IMR-90 (cell line): ENCODE results near the gene CXADR. TPM values are rescaled to one million over a fixed set of nuclear protein-coding genes. Genes with fewer than 3 reads are reported as not detected.

ENCODE experiments used
- ATAC-seq: fragments of 200-7000 bp; cut with Tn5 transposase; 2 replicates; pipeline ENCODE4 v1.9.1; 2020; ENCODE audit warnings: low read depth, mild to moderate bottlenecking, moderate library complexity
- BruUV-seq: library from RNA; stranded (reverse); fragments of 400-500 nt; replicated peaks from 2 replicates; lab custom pipeline; 2021; lab: Mats Ljungman, UMichigan
- CTCF ChIA-PET: fragments of 300-600 bp; formaldehyde crosslinking; extraction: SDS; loops from one replicate; lab custom pipeline; 2021; ENCODE audit warnings: antibody characterized with exemption; lab: Yijun Ruan, JAX
- POLR2A ChIA-PET: fragments of 300-600 bp; sonication (Branson Sonifier 250); formaldehyde crosslinking; loops from one replicate; lab custom pipeline; 2022; ENCODE audit warnings: antibody characterized with exemption; ENCODE audit not compliant: unreplicated experiment; lab: Charles Lee
- DNase-seq: peaks from one replicate; pipeline ENCODE4 v3.0.0; 2013
- H2AFZ ChIP-seq: replicated peaks from 2 replicates; pipeline ENCODE3; 2013; ENCODE audit warnings: low read length, mild to moderate bottlenecking; ENCODE audit not compliant: poor library complexity
- H2AK5ac ChIP-seq: 2 replicates; pipeline ENCODE4 v1.6.1; 2013; ENCODE audit warnings: low read depth, low read length, inconsistent platforms
- H2AK9ac ChIP-seq: replicated peaks from 2 replicates; pipeline ENCODE3; 2013; ENCODE audit warnings: mild to moderate bottlenecking, low read depth, low read length, moderate library complexity; ENCODE audit not compliant: poor library complexity
- H2BK120ac ChIP-seq: 2 replicates; pipeline ENCODE4 v1.6.1; 2013; ENCODE audit warnings: low read depth, low read length, inconsistent platforms
- H2BK15ac ChIP-seq: 3 replicates; pipeline ENCODE4 v1.6.1; 2013; ENCODE audit warnings: low read depth, low read length, inconsistent platforms
- H2BK20ac ChIP-seq: 2 replicates; pipeline ENCODE4 v1.6.1; 2013; ENCODE audit warnings: low read depth, mild to moderate bottlenecking, inconsistent platforms, low read length, moderate library complexity
- H2BK5ac ChIP-seq: 2 replicates; pipeline ENCODE4 v1.6.1; 2013; ENCODE audit warnings: mild to moderate bottlenecking, low read depth, low read length, inconsistent platforms; ENCODE audit not compliant: poor library complexity, severe bottlenecking
- H3K14ac ChIP-seq: replicated peaks from 2 replicates; pipeline ENCODE4 v1.6.1; 2013; ENCODE audit warnings: low read depth, low read length, inconsistent platforms
- H3K18ac ChIP-seq: 2 replicates; pipeline ENCODE4 v1.6.1; 2013; ENCODE audit warnings: low read depth, low read length, control low read depth
- H3K23ac ChIP-seq: 2 replicates; pipeline ENCODE4 v1.6.1; 2013; ENCODE audit warnings: low read depth, low read length, inconsistent platforms
- H3K27ac ChIP-seq: 2 replicates; pipeline ENCODE4 v1.5.1; 2013; ENCODE audit warnings: mild to moderate bottlenecking, control low read depth, low read length; ENCODE audit not compliant: insufficient read depth
- H3K27me3 ChIP-seq: 2 replicates; pipeline ENCODE4 v1.6.1; 2013; ENCODE audit warnings: low read length; ENCODE audit not compliant: control insufficient read depth, insufficient read depth
- H3K36me3 ChIP-seq: 2 replicates; pipeline ENCODE4 v1.6.1; 2013; ENCODE audit warnings: low read length, mixed read lengths; ENCODE audit not compliant: control insufficient read depth, insufficient read depth
- H3K4ac ChIP-seq: 2 replicates; pipeline ENCODE4 v1.6.1; 2013; ENCODE audit warnings: low read depth, low read length, inconsistent platforms
- H3K4me1 ChIP-seq: 2 replicates; pipeline ENCODE4 v1.6.1; 2013; ENCODE audit warnings: low read length, mixed read lengths; ENCODE audit not compliant: control insufficient read depth, insufficient read depth
- H3K4me2 ChIP-seq: 2 replicates; pipeline ENCODE4 v1.6.1; 2013; ENCODE audit warnings: low read depth, mild to moderate bottlenecking, control low read depth, low read length, moderate library complexity
- H3K4me3 ChIP-seq: 2 replicates; pipeline ENCODE4 v1.5.1; 2013; ENCODE audit warnings: low read depth, mild to moderate bottlenecking, control low read depth, low read length, moderate library complexity; ENCODE audit not compliant: insufficient read depth
- H3K56ac ChIP-seq: 2 replicates; pipeline ENCODE4 v1.6.1; 2013; ENCODE audit warnings: low read length, inconsistent platforms; ENCODE audit not compliant: insufficient read depth; ENCODE audit errors: extremely low read depth
- H3K79me1 ChIP-seq, 2 experiments: 2 replicates each; pipeline ENCODE4 v1.6.1; 2013; ENCODE audit warnings: low read length in 2 of 2, inconsistent platforms in 1 of 2, low read depth in 1 of 2
- H3K9ac ChIP-seq: 2 replicates; pipeline ENCODE4 v1.6.1; 2013; ENCODE audit warnings: low read depth, low read length, control low read depth
- H3K9me1 ChIP-seq: 2 replicates; pipeline ENCODE4 v1.6.1; 2013; ENCODE audit warnings: low read length, inconsistent platforms; ENCODE audit not compliant: insufficient read depth
- H3K9me3 ChIP-seq: 2 replicates; pipeline ENCODE4 v1.6.1; 2013; ENCODE audit warnings: low read length; ENCODE audit not compliant: control insufficient read depth, insufficient read depth
- H4K20me1 ChIP-seq: 2 replicates; pipeline ENCODE4 v1.6.1; 2013; ENCODE audit warnings: low read length, inconsistent platforms; ENCODE audit not compliant: insufficient read depth
- H4K5ac ChIP-seq: 2 replicates; pipeline ENCODE4 v1.6.1; 2013; ENCODE audit warnings: mild to moderate bottlenecking, low read depth, low read length, control low read depth
- H4K8ac ChIP-seq, 2 experiments: 2 replicates each; pipeline ENCODE4 v1.6.1; 2013; ENCODE audit warnings: low read depth in 2 of 2, low read length in 2 of 2, control low read depth in 1 of 2, inconsistent platforms in 1 of 2
- H4K91ac ChIP-seq: 2 replicates; pipeline ENCODE4 v1.6.1; 2013; ENCODE audit warnings: low read depth, low read length, inconsistent platforms; ENCODE audit not compliant: insufficient read depth
- CEBPB ChIP-seq: IDR thresholded peaks from 2 replicates; pipeline ENCODE4 v1.6.1; 2012; ENCODE audit warnings: low read depth, low read length, improper control_type of control experiment
- CTCF ChIP-seq: conservative IDR thresholded peaks from 2 replicates; pipeline ENCODE4 v1.5.1; 2012; ENCODE audit warnings: mild to moderate bottlenecking, low read depth, low read length, improper control_type of control experiment
- ELK1 ChIP-seq: fragments of 150-350 bp; IDR thresholded peaks from 2 replicates; pipeline ENCODE4 v1.6.1; 2016; ENCODE audit warnings: low read depth, mild to moderate bottlenecking, low read length, moderate library complexity, borderline replicate concordance
- MXI1 ChIP-seq: IDR thresholded peaks from 2 replicates; pipeline ENCODE4 v1.6.1; 2012; ENCODE audit warnings: low read depth, mild to moderate bottlenecking, low read length, moderate library complexity, borderline replicate concordance
- NFE2L2 ChIP-seq: fragments of 150-350 bp; IDR thresholded peaks from 2 replicates; pipeline ENCODE4 v1.6.1; 2016; ENCODE audit warnings: low read depth, mild to moderate bottlenecking, low read length
- RCOR1 ChIP-seq: IDR thresholded peaks from 2 replicates; pipeline ENCODE4 v1.6.1; 2012; ENCODE audit warnings: mild to moderate bottlenecking, low read length, improper control_type of control experiment; ENCODE audit not compliant: insufficient replicate concordance
- WGBS, 2 experiments: methylation state at CpG; one replicate each; pipeline versions ENCODE4 v1.1.5 to v1.1.7; 2013; ENCODE audit warnings: missing lambda C conversion rate in 2 of 2; ENCODE audit not compliant: insufficient read length in 1 of 2; ENCODE audit errors: extremely low coverage in 2 of 2; 5-methylcytosine and 5-hydroxymethylcytosine counted together
- dilution Hi-C: fragments of 300-500 bp; cut with HindIII; formaldehyde crosslinking; loops from one replicate; pipeline ENCODE4 v1.14.3; 2018; ENCODE audit warnings: low sequenced_read_pairs; ENCODE audit not compliant: unreplicated experiment
- in situ Hi-C: fragments of 300-500 bp; cut with MboI; formaldehyde crosslinking; loops from 3 replicates; pipeline ENCODE4 v1.14.3; 2019; ENCODE audit warnings: low sequenced_read_pairs, inconsistent platforms, mixed read lengths
- intact Hi-C: fragments of 100-400 bp; cut with micrococcal nuclease; formaldehyde crosslinking; loops from 2 replicates; pipeline ENCODE4 v1.10.0; 2022
- polyA plus RNA-seq, 3 experiments: library from polyadenylated mRNA; depleted of rRNA; stranded (reverse); fragments of >200 nt; gene quantifications; 2 replicates each; pipeline ENCODE4 v1.2.3, GENCODE V29; 2012; ENCODE audit warnings: low replicate concordance in 1 of 3
- total RNA-seq: library from RNA; depleted of rRNA; stranded (reverse); fragments of >200 nt; gene quantifications from 2 replicates; pipeline ENCODE4 v1.2.3, GENCODE V29; 2012

The CXADR gene
- total and polyA plus RNA-seq, 2 of the 4 experiments (the other 2 are of a cell fraction): 0.21 to 1.1 TPM

DNA sequence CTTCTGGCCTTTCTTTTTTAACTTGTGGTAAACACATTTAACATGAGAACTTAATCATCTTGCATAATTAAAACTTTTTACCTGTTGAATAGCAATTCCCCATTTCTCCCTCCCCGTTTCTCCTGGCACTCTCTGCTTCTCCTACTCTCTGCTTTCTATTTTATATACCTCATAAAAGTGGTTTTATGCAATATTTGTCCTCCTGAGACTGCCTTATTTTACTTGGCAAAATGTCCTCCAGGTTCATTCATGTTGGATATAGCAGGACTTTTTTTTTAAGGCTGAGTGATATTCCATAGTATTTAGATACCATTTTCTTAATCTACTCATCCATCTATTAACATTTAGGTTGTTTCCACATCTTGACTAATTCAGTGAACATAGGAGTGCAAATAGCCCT, 64.9 kb downstream of the CXADR start:
- H3K4ac ChIP-seq: no peak overlapping the region
- no peak overlapping the region for H3K9ac ChIP-seq
- no peak overlapping the region for H2AK5ac ChIP-seq
- H3K4me2 ChIP-seq: no peak overlapping the region
- ATAC-seq (no peak), DNase-seq (no peak)
- in situ Hi-C loops: no loop called here
- no peaks in the 10 kb centered on the region for H3K9me1 ChIP-seq
- H2AFZ ChIP-seq: no peak overlapping the region
- H3K18ac ChIP-seq: no peak overlapping the region
- WGBS, 2 experiments: no CpG with 5 or more reads among the region's 1 CpG
- H3K36me3 ChIP-seq: no peaks in the 10 kb centered on the region
- ChIA-PET POLR2A (no interaction called here), CTCF (interaction anchor here (0.6 kb wide), 1 partner anchor 58 kb away, joined by 5 read pairs; no protein-coding TSS in a partner anchor)
- no peak overlapping the region for H3K4me3 ChIP-seq
- TF ChIP-seq CTCF (no peak), CEBPB (no peak), RCOR1 (no peak), ELK1 (no peak), MXI1 (no peak), NFE2L2 (no peak)
- no peaks in the 10 kb centered on the region for H3K79me1 ChIP-seq
- no peak overlapping the region for H4K8ac ChIP-seq
- intact Hi-C loops: no loop called here
- H3K56ac ChIP-seq: no peak overlapping the region
- H3K14ac ChIP-seq: no peak overlapping the region
- H4K91ac ChIP-seq: no peak overlapping the region
- H2AK9ac ChIP-seq: no peak overlapping the region
- no peak overlapping the region for H2BK15ac ChIP-seq
- no peaks in the 10 kb centered on the region for H4K20me1 ChIP-seq
- BruUV-seq: no TSS peak
- no peak overlapping the region for H2BK20ac ChIP-seq
- H3K9me3 ChIP-seq: no peaks in the 10 kb centered on the region
- no peak overlapping the region for H2BK120ac ChIP-seq
- no peak overlapping the region for H3K23ac ChIP-seq
- H3K27ac ChIP-seq: no peak overlapping the region
- dilution Hi-C loops: no loop called here
- H3K27me3 ChIP-seq: peaks cover 4% of the 10 kb centered on the region
- H4K5ac ChIP-seq: no peak overlapping the region
- H3K4me1 ChIP-seq: no peaks in the 10 kb centered on the region
- H2BK5ac ChIP-seq: no peak overlapping the region
